Stomach (tissue), 9 donors: ENCODE results near the gene UBE2D2. TPM values are rescaled to one million over a fixed set of nuclear protein-coding genes. Genes with fewer than 3 reads are reported as not detected.
"Not testable (repeated sequence)": the region's sequence is repeated elsewhere in the genome, so short reads cannot be mapped to it uniquely, and the experiment has no call there.

Source experiments
- DNase-seq, 2 donors: peaks; one replicate each; pipeline versions ENCODE4 v3.0.0 to v3.0.0-alpha.2; 2013 to 2019
- H3K27ac ChIP-seq, 5 donors: fragments of 200-600 bp in 4 of 5; sonication (generic) in 4 of 5; one replicate each; pipeline ENCODE4 v1.5.1; 2013 to 2019; ENCODE audit warnings: mild to moderate bottlenecking in 1 of 5, moderate library complexity in 1 of 5
- H3K27me3 ChIP-seq, 3 donors: fragments of 200-600 bp; sonication (generic); one replicate each; pipeline ENCODE4 v1.5.1; 2017 to 2019; ENCODE audit warnings: mixed run types in 1 of 3
- H3K36me3 ChIP-seq, 4 donors: fragments of 200-600 bp; sonication (generic); 1 replicate in 3 of 4; 2 replicates in 1 of 4; pipeline ENCODE4 v1.5.1; 2016 to 2019
- H3K4me1 ChIP-seq, 4 donors: fragments of 200-600 bp; sonication (generic); one replicate each; pipeline ENCODE4 v1.5.1; 2016 to 2019
- H3K4me3 ChIP-seq, 4 donors: fragments of 200-600 bp; sonication (generic) in 3 of 4; one replicate each; pipeline ENCODE4 v1.5.1; 2016 to 2019; ENCODE audit warnings: mild to moderate bottlenecking in 1 of 4
- H3K9me3 ChIP-seq, 4 donors: fragments of 200-600 bp; sonication (generic); one replicate each; pipeline ENCODE4 v1.5.1; 2016 to 2019
- CTCF ChIP-seq, 7 experiments: fragments of 450-650 bp in 4 of 7; fragments of 200-600 bp in 3 of 7; sonication (generic) in 3 of 7; IDR thresholded peaks; one replicate each; pipeline ENCODE4 v1.5.1; 2016 to 2019; ENCODE audit warnings: antibody characterized with exemption in 7 of 7, control low read depth in 2 of 7, mild to moderate bottlenecking in 1 of 7
- EP300 ChIP-seq: sonication (generic); formaldehyde crosslinking; IDR thresholded peaks from one replicate; pipeline ENCODE4 v1.6.1; 2017; ENCODE audit warnings: antibody characterized with exemption
- POLR2A ChIP-seq, 4 donors: fragments of 450-650 bp; IDR thresholded peaks; one replicate each; pipeline ENCODE4 v1.6.1; 2016; ENCODE audit warnings: antibody characterized with exemption in 4 of 4, control low read depth in 2 of 4, mild to moderate bottlenecking in 1 of 4, moderate library complexity in 1 of 4
- POLR2AphosphoS5 ChIP-seq, 3 donors: sonication (generic); formaldehyde crosslinking; IDR thresholded peaks; one replicate each; pipeline ENCODE4 v1.6.1; 2016; ENCODE audit warnings: antibody characterized with exemption in 3 of 3
- WGBS, 5 donors: extraction: QIAGEN DNeasy Blood & Tissue Kit in 3 of 5; methylation state at CpG; one replicate each; pipeline versions ENCODE4 v1.1.5 to v1.1.7; 2013 to 2018; 5-methylcytosine and 5-hydroxymethylcytosine counted together
- intact Hi-C: fragments of 100-400 bp; cut with DNase I; formaldehyde crosslinking; loops from one replicate; pipeline ENCODE4 v1.15.1; 2023; ENCODE audit warnings: low total_unique reads
- polyA plus RNA-seq, 3 donors: library from polyadenylated mRNA; stranded (reverse); fragments of 200-250 nt; gene quantifications; one replicate each; pipeline ENCODE4 v1.2.3, GENCODE V29; 2013
- total RNA-seq, 5 donors: library from RNA; depleted of rRNA; stranded (reverse); fragments of >200 nt; gene quantifications; one replicate each; pipeline versions ENCODE4 v1.1.0 to v1.2.3, GENCODE V29; 2014 to 2016
- donor health status: healthy with polysubstance abuse.
- donor health status: Bipolar disorder and iron deficiency.
- donor health status: healthy.

The UBE2D2 gene
- total and polyA plus RNA-seq, 8 donors, result 29.8 to 220 (median 75.6) TPM

- Histone ChIP-seq H3K27ac (no peak overlapping the region), H3K27me3 (no peaks in the 10 kb centered on the region), H3K36me3 (no peaks in the 10 kb centered on the region), H3K4me1 (no peaks in the 10 kb centered on the region), H3K9me3 (peaks cover 0 to 9% (median 3%) of the 10 kb centered on the region in 4 donors), H3K4me3 (no peak overlapping the region)
- TF ChIP-seq POLR2A (IDR thresholded peaks at IDR 0.05) (no peak), EP300 (no peak), POLR2AphosphoS5 (IDR thresholded peaks at IDR 0.05) (no peak), CTCF (IDR thresholded peaks at IDR 0.05) (no peak)
- no peak for DNase-seq
- WGBS, 5 donors, result 89 to 96% (median 91%) methylated on average over 3 of the region's 3 CpGs
- intact Hi-C loops, result no loop called here
These were observed 29.4 kb upstream of the UBE2D2 start for GRCh38 chr5:139531772-139532169.

- Histone ChIP-seq H3K27me3 (no peaks in the 10 kb centered on the region), H3K36me3 (no peaks in the 10 kb centered on the region), H3K9me3 (no peaks in the 10 kb centered on the region), H3K27ac (peak overlapping the region in 4 of 5 donors; percentile 11 to 44 (median 36)), H3K4me3 (peak overlapping the region; percentile 12 to 28 (median 20)), H3K4me1 (peaks cover 5 to 9% (median 6%) of the 10 kb centered on the region in 4 donors)
- WGBS, 5 donors, result 9 to 19% (median 13%) methylated on average over 11 to 24 of the region's 24 CpGs
- DNase-seq, result peak; percentile 55 to 83
- intact Hi-C loops, result no loop called here
- no peak for TF ChIP-seq POLR2A (IDR thresholded peaks at IDR 0.05)
- TF ChIP-seq EP300, result no peak
- TF ChIP-seq CTCF (IDR thresholded peaks at IDR 0.05), result no peak
- TF ChIP-seq POLR2AphosphoS5 (IDR thresholded peaks at IDR 0.05), result peak in 1 of 3 donors; percentile 37
These were observed 17.6 kb upstream of the UBE2D2 start for GRCh38 chr5:139543423-139543991.

GRCh38 chr5:139546593-139546992 is 14.5 kb upstream of the UBE2D2 start:
- WGBS, 5 donors, result 91 to 94% (median 92%) methylated on average over 6 of the region's 6 CpGs
- H3K4me3 ChIP-seq, H3K4me1 ChIP-seq, intact Hi-C loops, DNase-seq, H3K9me3 ChIP-seq, H3K27ac ChIP-seq, H3K36me3 ChIP-seq, H3K27me3 ChIP-seq: not testable (repeated sequence)

GRCh38 chr5:139549162-139549894 is 11.8 kb upstream of the UBE2D2 start:
- peaks cover 0 to 8% (median 0%) of the 10 kb centered on the region in 4 donors for H3K9me3 ChIP-seq
- no peaks in the 10 kb centered on the region for H3K4me1 ChIP-seq
- no peaks in the 10 kb centered on the region for H3K36me3 ChIP-seq
- H3K27ac ChIP-seq, result no peak overlapping the region
- DNase-seq, result no peak
- intact Hi-C loops, result no loop called here
- TF ChIP-seq POLR2A (IDR thresholded peaks at IDR 0.05), result no peak
- no peak for TF ChIP-seq POLR2AphosphoS5 (IDR thresholded peaks at IDR 0.05)
- TF ChIP-seq CTCF (IDR thresholded peaks at IDR 0.05), result no peak
- no peak for TF ChIP-seq EP300
- WGBS, 5 donors, result 96 to 98% (median 97%) methylated on average over 22 to 49 of the region's 49 CpGs
- no peaks in the 10 kb centered on the region for H3K27me3 ChIP-seq
- no peak overlapping the region for H3K4me3 ChIP-seq

- H3K9me3 ChIP-seq, H3K36me3 ChIP-seq, H3K27ac ChIP-seq, H3K4me3 ChIP-seq, H3K4me1 ChIP-seq, DNase-seq, H3K27me3 ChIP-seq, intact Hi-C loops: not testable (repeated sequence)
- WGBS, 5 donors, result 80 to 89% (median 86%) methylated on average over 12 of the region's 12 CpGs
These were observed 10.9 kb upstream of the UBE2D2 start for GRCh38 chr5:139550051-139550872.
